HG02623 (cell line): ENCODE measurements around the gene KIF9.
"Not testable (repeated sequence)": the region's sequence is repeated elsewhere in the genome, so short reads cannot be mapped to it uniquely, and the experiment has no call there.

Experiments used
- ATAC-seq: cut with Tn5 transposase; IDR thresholded peaks from one replicate; pipeline ENCODE4 v1.9.1; 2021; ENCODE audit warnings: moderate library complexity; ENCODE audit not compliant: unreplicated experiment

KIF9 gene

GRCh38 chr3:47194994-47195393 is 87.6 kb downstream of the KIF9 start:
- ATAC-seq = no peak

- ATAC-seq = no peak
Observed at GRCh38 chr3:47193871-47194859, 88.4 kb downstream of the KIF9 start.

- no peak for ATAC-seq
Observed at GRCh38 chr3:47186285-47186684, 96.3 kb downstream of the KIF9 start.

- not testable (repeated sequence) for ATAC-seq
Observed at GRCh38 chr3:47181685-47182084, 100.9 kb downstream of the KIF9 start.

- not testable (repeated sequence) for ATAC-seq
Observed at GRCh38 chr3:47180011-47180410, 102.6 kb downstream of the KIF9 start.
